ENCODE data around the gene ETV4.
"Not testable (repeated sequence)": the region's sequence is repeated elsewhere in the genome, so short reads cannot be mapped to it uniquely, and the experiment has no call there.

ETV4 gene

GRCh38 chr17:43517615-43518386 lies 28.3 kb downstream of the ETV4 start:
- in situ Hi-C loops (cut with MboI; ENCODE audit: low sequenced_read_pairs) = no loop called here

GRCh38 chr17:43517161-43517560 lies 29.0 kb downstream of the ETV4 start:
- in situ Hi-C loops (cut with MboI; ENCODE audit: low sequenced_read_pairs) = no loop called here

DNA sequence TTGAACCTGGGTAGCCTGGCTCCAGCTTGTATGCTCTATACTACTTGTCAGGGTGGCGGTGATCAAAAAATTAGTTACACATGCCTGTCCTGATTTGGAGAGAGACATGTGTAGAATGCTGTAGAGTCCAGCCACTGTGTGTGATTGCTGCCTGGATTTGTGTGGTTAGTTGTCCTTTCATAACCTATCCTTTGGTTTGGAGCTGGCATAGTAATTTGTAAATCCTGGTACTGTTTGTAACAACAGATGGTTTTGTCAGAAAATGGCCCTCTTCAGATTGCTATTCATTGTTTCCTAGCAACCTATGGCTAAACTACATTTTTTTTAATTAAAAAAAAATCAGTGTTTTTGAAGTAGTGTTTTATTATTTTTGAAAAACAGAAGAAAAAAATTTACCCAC lies 30.5 kb downstream of the ETV4 start:
- in situ Hi-C loops (cut with MboI; ENCODE audit: low sequenced_read_pairs) = no loop called here

- in situ Hi-C loops (cut with MboI; ENCODE audit: low sequenced_read_pairs) = not testable (repeated sequence)
These were observed 34.9 kb downstream of the ETV4 start for GRCh38 chr17:43511199-43511598.

DNA sequence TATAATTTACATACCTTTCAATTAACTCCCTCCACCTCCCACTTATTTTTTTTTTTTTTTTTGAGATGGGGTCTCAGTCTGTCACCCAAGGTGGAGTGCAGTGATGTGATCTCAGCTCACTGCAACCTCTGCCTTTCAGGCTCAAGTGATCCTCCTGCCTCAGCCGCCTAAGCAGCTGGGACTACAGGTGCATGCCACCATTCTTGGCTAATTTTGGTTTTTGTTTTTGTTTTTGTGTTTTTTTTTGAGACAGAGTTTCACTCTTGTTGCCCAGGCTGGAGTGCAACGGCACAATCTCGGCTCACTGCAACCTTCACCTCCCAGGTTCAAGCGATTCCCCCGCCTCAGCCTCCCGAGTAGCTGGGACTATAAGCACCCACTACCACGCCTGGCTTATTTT lies 36.7 kb downstream of the ETV4 start:
- in situ Hi-C loops (cut with MboI; ENCODE audit: low sequenced_read_pairs) = not testable (repeated sequence)

DNA sequence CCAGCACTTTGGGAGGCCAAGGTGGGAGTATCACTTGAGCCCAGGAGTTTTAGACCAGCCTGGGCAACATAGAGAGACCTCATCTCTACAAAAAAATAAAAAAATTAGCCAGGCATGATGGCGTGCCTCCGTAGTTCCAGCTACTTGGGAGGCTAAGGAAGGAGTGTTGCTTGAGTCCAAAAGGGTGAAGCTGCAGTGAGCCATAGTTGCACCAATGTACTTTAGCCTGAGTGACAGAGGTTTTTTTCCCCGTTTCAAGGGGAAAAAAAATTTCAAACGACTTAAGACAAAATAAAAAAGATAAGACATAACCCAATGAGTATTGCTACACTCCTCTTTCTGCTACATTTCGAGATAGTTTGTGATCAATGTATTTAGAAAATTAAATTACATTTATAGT lies 55.5 kb downstream of the ETV4 start:
- in situ Hi-C loops (cut with MboI; ENCODE audit: low sequenced_read_pairs) = no loop called here

- in situ Hi-C loops (cut with MboI; ENCODE audit: low sequenced_read_pairs) = loop anchor here (5.0 kb wide), 1 partner anchor 102 kb away; no protein-coding TSS in a partner anchor
These were observed 62.2 kb downstream of the ETV4 start, which contains the start of gene DHX8 for GRCh38 chr17:43483674-43484551. Gene DHX8, plus strand, starts transcription at chr17:43483975. Its CDS starts 63 bp downstream, at chr17:43484038.

DNA sequence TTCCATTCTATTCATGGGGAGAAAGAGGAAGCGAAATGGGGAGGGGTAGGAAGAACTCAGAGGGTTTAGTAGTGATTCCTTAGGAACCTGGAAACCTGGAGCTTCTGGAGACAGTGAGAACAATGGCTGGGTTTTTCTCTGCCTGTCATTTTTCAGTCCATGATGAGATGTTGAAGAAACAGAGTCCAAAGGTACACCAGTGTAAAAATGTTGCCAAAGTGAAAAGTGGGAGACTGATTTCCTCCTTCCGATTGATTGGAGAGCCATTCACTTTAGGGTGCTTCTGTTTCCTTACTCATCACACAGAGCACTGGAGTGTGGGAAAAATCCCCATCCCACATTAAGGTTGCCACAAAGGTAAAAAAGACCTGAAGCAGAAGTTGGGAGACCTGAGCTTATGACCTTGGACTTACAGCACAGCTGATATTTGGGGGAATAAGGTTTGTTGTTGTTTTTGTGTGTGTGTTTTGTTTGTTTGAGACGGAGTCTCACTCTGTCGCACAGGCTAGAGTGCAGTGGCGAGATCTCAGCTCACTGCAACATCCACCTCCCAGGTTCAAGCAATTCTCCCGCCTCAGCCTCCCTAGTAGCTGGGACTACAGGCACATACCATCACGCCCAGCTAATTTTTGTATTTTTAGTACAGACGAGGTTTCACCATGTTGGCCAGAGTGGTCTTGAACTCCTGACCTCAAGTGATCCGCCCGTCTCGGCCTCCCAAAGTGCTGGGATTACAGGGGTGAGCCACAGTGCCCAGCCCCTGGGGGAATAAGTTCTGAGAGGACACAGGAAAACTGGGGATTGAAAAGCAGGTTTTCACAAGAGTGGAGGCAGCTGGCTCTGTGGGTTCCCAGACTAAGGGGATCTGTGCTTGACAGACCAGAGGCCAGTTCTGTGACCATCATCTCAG lies 63.8 kb downstream of the ETV4 start:
- in situ Hi-C loops (cut with MboI; ENCODE audit: low sequenced_read_pairs) = loop anchor here (5.0 kb wide), 1 partner anchor 100 kb away; no protein-coding TSS in a partner anchor

- in situ Hi-C loops (cut with MboI; ENCODE audit: low sequenced_read_pairs) = loop anchor here (5.0 kb wide), 1 partner anchor 98 kb away; no protein-coding TSS in a partner anchor
These were observed 66.2 kb downstream of the ETV4 start for GRCh38 chr17:43479948-43480347.

Measured in HL-60/S4 treated with phorbol 12-myristate 13-acetate at 8.2 ng/mL for 4 days and 3 days (cell line).